WERI-Rb-1 (cell line): ENCODE data around the gene CTSA.
"Not testable (repeated sequence)": the region's sequence is repeated elsewhere in the genome, so short reads cannot be mapped to it uniquely, and the experiment has no call there.

Experiments
- DNase-seq: peaks from one replicate; pipeline ENCODE4 v3.0.0-alpha.2; 2020
- H3K27ac ChIP-seq: fragments of 250-450 bp; sonication (Bioruptor Pico); 2 replicates; pipeline ENCODE4 v1.5.1; 2020; ENCODE audit warnings: mild to moderate bottlenecking, moderate library complexity
- H3K27me3 ChIP-seq: fragments of 250-450 bp; sonication (Bioruptor Pico); 2 replicates; pipeline ENCODE4 v1.5.1; 2021; ENCODE audit warnings: mild to moderate bottlenecking, low read depth, moderate library complexity; ENCODE audit not compliant: insufficient read depth, severe bottlenecking
- H3K36me3 ChIP-seq: fragments of 250-450 bp; sonication (Bioruptor Pico); 2 replicates; pipeline ENCODE4 v1.5.1; 2020; ENCODE audit warnings: mild to moderate bottlenecking, moderate library complexity
- H3K4me3 ChIP-seq: 2 replicates; pipeline ENCODE4 v1.5.1; 2011; ENCODE audit warnings: low read depth, mild to moderate bottlenecking, control low read depth, low read length
- H3K9me3 ChIP-seq: fragments of 250-450 bp; sonication (Bioruptor Pico); 2 replicates; pipeline ENCODE4 v1.5.1; 2021; ENCODE audit warnings: mild to moderate bottlenecking, moderate library complexity; ENCODE audit not compliant: severe bottlenecking
- TF ChIP-seq, protein P1 (sequence below): IDR thresholded peaks from 2 replicates; pipeline ENCODE4 v1.5.1; 2011; ENCODE audit warnings: low read depth, mild to moderate bottlenecking, control low read depth, inconsistent platforms, low read length

CTSA gene

DNA sequence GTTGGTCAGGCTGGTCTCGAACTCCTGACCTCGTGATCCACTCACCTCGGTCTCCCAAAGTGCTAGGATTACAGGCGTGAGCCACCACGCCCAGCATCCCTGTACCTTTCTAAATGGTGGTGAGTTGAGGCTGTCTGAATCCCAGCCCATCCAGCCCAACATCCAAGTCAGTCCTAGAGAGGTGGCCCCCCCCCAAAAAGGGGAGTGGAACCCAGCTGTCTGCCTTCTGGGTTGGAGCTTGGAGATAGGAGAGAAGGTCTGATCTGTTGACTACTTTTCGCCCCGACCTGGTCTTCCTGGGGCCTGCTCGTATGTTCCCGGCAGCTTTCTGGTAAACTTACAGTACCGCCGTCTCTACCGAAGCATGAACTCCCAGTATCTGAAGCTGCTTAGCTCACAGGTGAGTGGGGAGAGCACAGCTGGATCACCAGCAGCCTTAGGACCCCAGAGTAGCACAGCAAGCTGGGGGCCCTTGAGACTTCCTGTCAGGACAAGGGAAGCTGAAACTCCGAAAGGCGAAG is 5.6 kb downstream of the CTSA start:
- Histone ChIP-seq H3K36me3 (peaks cover 70% of the 10 kb centered on the region), H3K9me3 (no peaks in the 10 kb centered on the region), H3K4me3 (no peak overlapping the region), H3K27ac (no peak overlapping the region), H3K27me3 (no peaks in the 10 kb centered on the region)
- DNase-seq = no peak
- TF ChIP-seq, protein P1, sequence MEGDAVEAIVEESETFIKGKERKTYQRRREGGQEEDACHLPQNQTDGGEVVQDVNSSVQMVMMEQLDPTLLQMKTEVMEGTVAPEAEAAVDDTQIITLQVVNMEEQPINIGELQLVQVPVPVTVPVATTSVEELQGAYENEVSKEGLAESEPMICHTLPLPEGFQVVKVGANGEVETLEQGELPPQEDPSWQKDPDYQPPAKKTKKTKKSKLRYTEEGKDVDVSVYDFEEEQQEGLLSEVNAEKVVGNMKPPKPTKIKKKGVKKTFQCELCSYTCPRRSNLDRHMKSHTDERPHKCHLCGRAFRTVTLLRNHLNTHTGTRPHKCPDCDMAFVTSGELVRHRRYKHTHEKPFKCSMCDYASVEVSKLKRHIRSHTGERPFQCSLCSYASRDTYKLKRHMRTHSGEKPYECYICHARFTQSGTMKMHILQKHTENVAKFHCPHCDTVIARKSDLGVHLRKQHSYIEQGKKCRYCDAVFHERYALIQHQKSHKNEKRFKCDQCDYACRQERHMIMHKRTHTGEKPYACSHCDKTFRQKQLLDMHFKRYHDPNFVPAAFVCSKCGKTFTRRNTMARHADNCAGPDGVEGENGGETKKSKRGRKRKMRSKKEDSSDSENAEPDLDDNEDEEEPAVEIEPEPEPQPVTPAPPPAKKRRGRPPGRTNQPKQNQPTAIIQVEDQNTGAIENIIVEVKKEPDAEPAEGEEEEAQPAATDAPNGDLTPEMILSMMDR = no peak

DNA sequence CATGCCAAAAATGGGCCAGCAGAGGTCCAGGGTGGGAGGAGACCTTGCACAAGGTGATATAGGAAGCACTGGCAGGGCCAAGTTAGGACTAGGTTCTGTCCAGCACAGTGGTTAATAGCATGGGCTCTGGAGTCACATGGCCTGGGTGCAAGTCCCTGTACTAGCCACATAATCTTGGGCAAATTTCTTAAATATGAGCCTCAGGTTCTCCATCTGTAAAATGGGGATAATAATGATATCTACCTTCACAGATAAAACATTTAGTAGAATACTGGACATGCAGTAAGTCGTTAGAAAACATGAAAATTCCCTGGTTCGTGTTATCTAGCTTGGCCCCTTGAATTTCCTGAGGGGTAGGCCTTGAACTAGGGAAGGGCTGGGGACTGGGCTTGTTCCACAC is 6.2 kb downstream of the CTSA start:
- H3K4me3 ChIP-seq = no peak overlapping the region
- TF ChIP-seq, protein P1 = no peak
- peaks cover 70% of the 10 kb centered on the region for H3K36me3 ChIP-seq
- H3K9me3 ChIP-seq = no peaks in the 10 kb centered on the region
- DNase-seq = no peak
- no peaks in the 10 kb centered on the region for H3K27me3 ChIP-seq
- H3K27ac ChIP-seq = no peak overlapping the region

DNA sequence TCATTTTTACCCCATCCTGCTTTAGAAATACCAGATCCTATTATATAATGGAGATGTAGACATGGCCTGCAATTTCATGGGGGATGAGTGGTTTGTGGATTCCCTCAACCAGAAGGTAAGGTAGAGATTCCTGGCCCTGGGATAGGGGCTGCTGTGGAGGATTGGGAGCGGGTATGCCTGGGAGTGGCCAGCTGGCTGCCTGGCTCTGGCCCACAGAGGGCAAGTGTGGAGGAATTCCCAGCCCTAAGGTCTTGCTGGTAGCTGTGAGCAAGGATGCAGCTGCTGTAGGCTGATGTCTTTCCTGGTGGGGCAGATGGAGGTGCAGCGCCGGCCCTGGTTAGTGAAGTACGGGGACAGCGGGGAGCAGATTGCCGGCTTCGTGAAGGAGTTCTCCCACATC is 6.6 kb downstream of the CTSA start:
- Histone ChIP-seq H3K27ac (no peak overlapping the region), H3K27me3 (no peaks in the 10 kb centered on the region), H3K4me3 (no peak overlapping the region), H3K36me3 (peaks cover 66% of the 10 kb centered on the region), H3K9me3 (no peaks in the 10 kb centered on the region)
- TF ChIP-seq, protein P1 = no peak
- no peak for DNase-seq

DNA sequence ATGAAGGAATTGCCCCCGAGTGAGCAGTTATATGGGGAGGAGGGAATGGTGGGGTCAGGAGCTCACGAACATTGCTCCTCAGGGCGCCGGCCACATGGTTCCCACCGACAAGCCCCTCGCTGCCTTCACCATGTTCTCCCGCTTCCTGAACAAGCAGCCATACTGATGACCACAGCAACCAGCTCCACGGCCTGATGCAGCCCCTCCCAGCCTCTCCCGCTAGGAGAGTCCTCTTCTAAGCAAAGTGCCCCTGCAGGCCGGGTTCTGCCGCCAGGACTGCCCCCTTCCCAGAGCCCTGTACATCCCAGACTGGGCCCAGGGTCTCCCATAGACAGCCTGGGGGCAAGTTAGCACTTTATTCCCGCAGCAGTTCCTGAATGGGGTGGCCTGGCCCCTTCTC is 7.2 kb downstream of the CTSA start:
- TF ChIP-seq, protein P1 = no peak
- Histone ChIP-seq H3K27ac (no peak overlapping the region), H3K4me3 (no peak overlapping the region), H3K9me3 (no peaks in the 10 kb centered on the region), H3K36me3 (peaks cover 61% of the 10 kb centered on the region), H3K27me3 (no peaks in the 10 kb centered on the region)
- no peak for DNase-seq

DNA sequence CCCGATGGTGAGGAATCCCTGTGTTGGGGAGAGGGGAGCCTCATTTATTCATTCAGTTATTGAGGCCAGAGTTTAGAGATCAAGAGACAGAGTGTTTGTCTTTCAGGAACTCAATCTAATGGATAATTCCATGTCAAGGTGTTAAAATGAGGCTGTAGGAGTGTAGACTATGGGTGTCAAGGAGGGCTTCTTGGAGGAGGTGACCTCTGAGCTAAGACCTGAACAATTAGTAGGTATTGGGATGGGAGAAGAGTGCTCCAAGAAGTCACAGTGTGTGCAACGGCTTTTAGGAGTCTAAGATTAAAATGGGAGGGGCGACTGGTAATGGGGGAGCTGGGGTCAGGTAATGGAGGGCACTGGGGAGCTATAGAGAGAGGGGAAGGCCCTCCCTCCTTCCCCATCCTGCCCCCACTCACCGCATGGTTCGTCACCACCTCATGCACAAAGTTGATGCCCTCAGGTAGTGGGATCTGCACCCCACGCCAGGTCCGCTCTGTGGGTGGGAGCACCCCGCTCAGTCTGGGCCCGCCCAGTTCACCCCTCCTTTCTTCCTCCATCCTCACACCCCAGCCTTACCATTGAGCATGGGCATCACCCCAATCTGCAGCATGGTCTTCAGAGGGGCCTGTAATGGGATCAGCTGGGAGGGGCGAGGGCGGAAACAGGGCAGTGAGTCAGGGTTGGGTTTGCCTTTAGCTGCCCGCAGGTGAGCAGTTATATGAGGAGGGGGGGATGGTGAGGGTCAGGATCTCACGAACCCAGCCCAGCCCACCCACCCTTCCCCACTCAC is 8.1 kb downstream of the CTSA start:
- Histone ChIP-seq H3K27me3 (no peaks in the 10 kb centered on the region), H3K9me3 (no peaks in the 10 kb centered on the region), H3K27ac (no peak overlapping the region), H3K4me3 (no peak overlapping the region), H3K36me3 (peaks cover 53% of the 10 kb centered on the region)
- TF ChIP-seq, protein P1 = no peak
- no peak for DNase-seq

DNA sequence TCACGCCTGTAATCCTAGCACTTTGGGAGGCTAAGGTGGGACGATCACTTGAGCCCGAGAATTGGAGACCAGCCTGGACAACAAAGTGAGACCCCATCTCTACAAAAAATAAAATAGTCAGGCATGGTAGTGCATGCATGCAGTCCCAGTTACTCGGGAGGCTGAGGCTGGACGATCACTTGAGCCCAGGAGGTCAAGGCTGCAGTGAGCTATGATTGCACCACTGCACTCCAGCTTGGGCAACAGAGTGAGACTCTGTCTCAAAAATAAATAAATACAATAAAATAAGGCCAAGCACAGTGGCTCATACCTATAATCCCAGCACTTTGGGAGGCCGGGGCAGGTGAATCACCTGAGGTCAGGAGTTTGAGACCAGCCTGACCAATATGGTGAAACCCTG is 10.2 kb downstream of the CTSA start:
- H3K36me3 ChIP-seq = peaks cover 36% of the 10 kb centered on the region
- H3K27ac ChIP-seq, H3K4me3 ChIP-seq, H3K27me3 ChIP-seq, H3K9me3 ChIP-seq, DNase-seq: not testable (repeated sequence)
